Heart right ventricle (tissue), 16 donors: ENCODE measurements around the gene FAM83C. TPM values are rescaled to one million over a fixed set of nuclear protein-coding genes. Genes with fewer than 3 reads are reported as not detected.

ENCODE experiments used
- ATAC-seq, 8 donors: fragments of 200-7000 bp; cut with Tn5 transposase; one replicate each; pipeline ENCODE4 v1.9.1; 2020; ENCODE audit warnings: mild to moderate bottlenecking in 8 of 8, moderate library complexity in 8 of 8, moderate number of reproducible peaks in 1 of 8
- DNase-seq, 2 donors: peaks; one replicate each; pipeline ENCODE4 v3.0.0-alpha.2; 2020
- H3K27ac ChIP-seq, 10 donors: fragments of 200-600 bp; sonication (generic) in 2 of 10; one replicate each; pipeline versions ENCODE4 v1.5.0 to v1.8.0; 2020 to 2022; ENCODE audit warnings: mild to moderate bottlenecking in 3 of 10
- H3K27me3 ChIP-seq, 7 donors: fragments of 200-600 bp; one replicate each; pipeline ENCODE4 v1.8.0; 2021 to 2022; ENCODE audit warnings: mild to moderate bottlenecking in 2 of 7
- H3K36me3 ChIP-seq, 9 donors: fragments of 200-600 bp; sonication (generic) in 1 of 9; one replicate each; pipeline versions ENCODE4 v1.5.0 to v1.8.0; 2020 to 2022; ENCODE audit warnings: mild to moderate bottlenecking in 2 of 9
- H3K4me1 ChIP-seq, 9 donors: fragments of 200-600 bp; sonication (generic) in 1 of 9; one replicate each; pipeline versions ENCODE4 v1.5.0 to v1.8.0; 2020 to 2022; ENCODE audit warnings: mild to moderate bottlenecking in 4 of 9
- H3K4me3 ChIP-seq, 10 donors: fragments of 200-600 bp; sonication (generic) in 2 of 10; one replicate each; pipeline versions ENCODE4 v1.5.0 to v1.8.0; 2020 to 2022; ENCODE audit warnings: mild to moderate bottlenecking in 7 of 10, moderate library complexity in 2 of 10
- H3K9me3 ChIP-seq, 11 donors: fragments of 200-600 bp in 10 of 11; sonication (generic) in 2 of 11; one replicate each; pipeline versions ENCODE4 v1.5.0 to v1.8.0; 2013 to 2022; ENCODE audit warnings: mild to moderate bottlenecking in 2 of 11, control low read depth in 1 of 11, moderate library complexity in 1 of 11
- WGBS, 2 donors: extraction: QIAGEN DNeasy Blood & Tissue Kit; methylation state at CpG; one replicate each; pipeline ENCODE4 v1.1.7; 2013; ENCODE audit warnings: inconsistent platforms in 1 of 2; 5-methylcytosine and 5-hydroxymethylcytosine counted together
- intact Hi-C, 10 donors: fragments of 100-400 bp; cut with DNase I; formaldehyde crosslinking; loops; one replicate each; pipeline versions ENCODE4 v1.11.1 to v1.14.2; 2022
- polyA plus RNA-seq, 2 donors: library from polyadenylated mRNA; stranded (reverse); fragments of 200-250 nt; gene quantifications; one replicate each; pipeline ENCODE4 v1.2.3, GENCODE V29; 2013
- total RNA-seq, 10 donors: library from RNA; stranded (reverse); fragmentation: NEBNext Ultra II Directional in 3 of 10; extraction: Animal tissue kit (Norgen Biotek cat#: 25700) in 3 of 10; gene quantifications; one replicate each; pipeline versions ENCODE4 v1.2.1 to v1.2.4, GENCODE V29; 2021 to 2023
- TF ChIP-seq, protein P1 (sequence below), 9 donors: fragments of 200-600 bp; sonication (generic) in 2 of 9; IDR thresholded peaks; one replicate each; pipeline versions ENCODE4 v1.5.0 to v1.8.0; 2021 to 2022; ENCODE audit warnings: antibody characterized with exemption in 9 of 9, mild to moderate bottlenecking in 5 of 9, moderate library complexity in 1 of 9
- donor health status: Arrhythmogenic right ventricular cardiomyopathy.
- donor health status: ischemic (EF 13 %, LVEDD 7.1; RV severe dilation, severe dysfunction).
- donor health status: healthy with polysubstance abuse.
- donor health status: DM: no; HTN: yes; CAD: no.
- donor health status: DM: no; HTN: no; CAD: no.
- donor health status: ischemic (EF 25% LVEDD 6.9; RV normal size, moderate dysfunction).
- donor health status: ischemic (EF 25% LVEDD 5.7; RV mildly dilated, moderate dysfunction).
- donor health status: healthy.
- donor health status: DM: yes; HTN: yes; CAD: no.
- donor health status: Ischemic cardiomyopathy.
- donor health status: ischemic (EF 35%, LVEDD 5.7; RV mildly dilated, moderate dysfunction).
- donor health status: nonischemic (EF 11% LVEDD 7.7; RV severe dilation, severe dysfunction).
- donor health status: DM: yes; HTN: yes; CAD: no.
- donor health status: PGD.
- donor health status: ischemic (EF 29% LVEDD 5.4; RV normal size, mild dysfunction).
- donor health status: nonischemic (EF 23%, LVEDD 6.1; RV moderate dilation, normal function).

Gene FAM83C
- total and polyA plus RNA-seq, 12 donors = 0.03 TPM; not detected in 11

DNA sequence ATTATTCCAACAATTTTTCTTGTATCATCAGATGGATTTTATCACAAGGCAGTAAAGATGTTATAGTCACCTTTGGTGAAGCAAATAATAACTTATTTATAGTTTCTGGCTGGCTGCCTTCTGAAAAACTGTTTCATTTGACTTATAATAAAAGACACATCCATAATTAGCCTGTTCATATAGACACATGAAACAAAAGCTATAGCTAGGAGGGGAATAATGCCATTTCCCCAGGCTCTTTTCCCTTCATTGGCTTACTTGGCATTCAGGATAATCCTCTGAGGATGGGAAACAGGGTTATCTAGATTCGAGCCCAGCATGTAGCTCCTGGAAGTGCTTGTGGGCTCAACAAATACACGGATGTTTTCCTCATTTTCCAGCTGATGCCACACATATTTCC lies 48.2 kb downstream of the FAM83C start:
- Histone ChIP-seq H3K27me3 (no peaks in the 10 kb centered on the region), H3K36me3 (peaks cover 0 to 5% (median 0%) of the 10 kb centered on the region in 9 donors), H3K4me3 (no peak overlapping the region), H3K9me3 (no peaks in the 10 kb centered on the region), H3K4me1 (peaks cover 0 to 4% (median 0%) of the 10 kb centered on the region in 9 donors), H3K27ac (no peak overlapping the region)
- TF ChIP-seq, protein P1, sequence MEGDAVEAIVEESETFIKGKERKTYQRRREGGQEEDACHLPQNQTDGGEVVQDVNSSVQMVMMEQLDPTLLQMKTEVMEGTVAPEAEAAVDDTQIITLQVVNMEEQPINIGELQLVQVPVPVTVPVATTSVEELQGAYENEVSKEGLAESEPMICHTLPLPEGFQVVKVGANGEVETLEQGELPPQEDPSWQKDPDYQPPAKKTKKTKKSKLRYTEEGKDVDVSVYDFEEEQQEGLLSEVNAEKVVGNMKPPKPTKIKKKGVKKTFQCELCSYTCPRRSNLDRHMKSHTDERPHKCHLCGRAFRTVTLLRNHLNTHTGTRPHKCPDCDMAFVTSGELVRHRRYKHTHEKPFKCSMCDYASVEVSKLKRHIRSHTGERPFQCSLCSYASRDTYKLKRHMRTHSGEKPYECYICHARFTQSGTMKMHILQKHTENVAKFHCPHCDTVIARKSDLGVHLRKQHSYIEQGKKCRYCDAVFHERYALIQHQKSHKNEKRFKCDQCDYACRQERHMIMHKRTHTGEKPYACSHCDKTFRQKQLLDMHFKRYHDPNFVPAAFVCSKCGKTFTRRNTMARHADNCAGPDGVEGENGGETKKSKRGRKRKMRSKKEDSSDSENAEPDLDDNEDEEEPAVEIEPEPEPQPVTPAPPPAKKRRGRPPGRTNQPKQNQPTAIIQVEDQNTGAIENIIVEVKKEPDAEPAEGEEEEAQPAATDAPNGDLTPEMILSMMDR (IDR thresholded peaks at IDR 0.05) = no peak
- ATAC-seq (no peak), DNase-seq (no peak)
- intact Hi-C loops = no loop called here
- WGBS, 2 donors = 47 to 53% methylated on average over 2 of the region's 2 CpGs

DNA sequence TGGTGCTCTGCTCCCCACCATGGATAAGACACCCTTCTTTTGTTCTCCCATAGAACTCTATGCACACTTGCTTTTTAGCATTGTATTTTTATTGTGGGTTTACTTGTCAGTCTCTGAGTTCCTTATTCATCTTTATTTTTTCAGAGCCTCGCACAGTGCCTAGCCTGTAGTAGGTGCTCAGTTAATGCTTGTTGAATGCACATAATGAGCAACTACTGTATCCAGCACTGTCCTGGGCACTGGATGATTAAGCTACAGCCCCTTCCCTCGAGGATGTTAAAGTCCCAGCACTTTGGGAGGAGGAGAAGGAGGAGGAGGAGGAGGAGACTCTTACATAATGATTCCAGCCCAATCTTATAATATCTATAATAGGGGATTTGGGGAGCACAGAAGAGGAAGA lies 48.9 kb downstream of the FAM83C start:
- intact Hi-C loops = no loop called here
- Histone ChIP-seq H3K9me3 (no peaks in the 10 kb centered on the region), H3K36me3 (peaks cover 0 to 5% (median 0%) of the 10 kb centered on the region in 9 donors), H3K27ac (no peak overlapping the region), H3K27me3 (no peaks in the 10 kb centered on the region), H3K4me3 (no peak overlapping the region), H3K4me1 (peaks cover 0 to 8% (median 0%) of the 10 kb centered on the region in 9 donors)
- ATAC-seq (no peak), DNase-seq (no peak)
- TF ChIP-seq, protein P1 (IDR thresholded peaks at IDR 0.05) = no peak
- WGBS, 2 donors = 76 to 77% methylated on average over 2 of the region's 2 CpGs

DNA sequence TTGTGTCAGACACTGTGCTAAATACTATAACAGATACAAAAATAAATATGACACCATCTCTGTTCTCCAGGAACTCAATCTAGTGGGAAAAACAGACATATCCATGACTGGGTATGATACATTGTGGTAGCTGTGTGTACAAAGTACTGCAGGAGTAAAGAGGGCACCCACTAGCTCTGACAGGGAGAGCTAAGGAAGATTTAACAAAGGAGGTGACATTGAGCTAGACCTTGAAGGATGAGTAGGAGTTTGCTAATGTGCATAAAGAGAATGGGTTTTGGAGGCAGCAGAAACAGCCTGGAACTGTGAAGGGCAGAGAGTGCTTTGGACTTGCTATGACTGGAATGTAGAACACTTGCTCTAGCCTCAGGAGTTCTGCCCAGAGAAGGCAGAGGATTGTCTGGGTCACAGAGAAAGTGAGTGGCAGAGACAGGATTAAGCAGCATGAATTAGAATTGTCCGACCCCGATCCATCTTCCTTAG lies 51.4 kb downstream of the FAM83C start:
- no peak overlapping the region for H3K27ac ChIP-seq
- no peak overlapping the region for H3K4me3 ChIP-seq
- TF ChIP-seq, protein P1 (IDR thresholded peaks at IDR 0.05) = no peak
- 89 to 96% methylated on average over 2 of the region's 2 CpGs for WGBS, 2 donors
- peaks cover 0 to 3% (median 0%) of the 10 kb centered on the region in 11 donors for H3K9me3 ChIP-seq
- intact Hi-C loops = no loop called here
- H3K36me3 ChIP-seq = peaks cover 0 to 10% (median 0%) of the 10 kb centered on the region in 9 donors
- no peak for ATAC-seq
- no peak for DNase-seq
- H3K27me3 ChIP-seq = no peaks in the 10 kb centered on the region
- H3K4me1 ChIP-seq = peaks cover 0 to 8% (median 0%) of the 10 kb centered on the region in 9 donors

DNA sequence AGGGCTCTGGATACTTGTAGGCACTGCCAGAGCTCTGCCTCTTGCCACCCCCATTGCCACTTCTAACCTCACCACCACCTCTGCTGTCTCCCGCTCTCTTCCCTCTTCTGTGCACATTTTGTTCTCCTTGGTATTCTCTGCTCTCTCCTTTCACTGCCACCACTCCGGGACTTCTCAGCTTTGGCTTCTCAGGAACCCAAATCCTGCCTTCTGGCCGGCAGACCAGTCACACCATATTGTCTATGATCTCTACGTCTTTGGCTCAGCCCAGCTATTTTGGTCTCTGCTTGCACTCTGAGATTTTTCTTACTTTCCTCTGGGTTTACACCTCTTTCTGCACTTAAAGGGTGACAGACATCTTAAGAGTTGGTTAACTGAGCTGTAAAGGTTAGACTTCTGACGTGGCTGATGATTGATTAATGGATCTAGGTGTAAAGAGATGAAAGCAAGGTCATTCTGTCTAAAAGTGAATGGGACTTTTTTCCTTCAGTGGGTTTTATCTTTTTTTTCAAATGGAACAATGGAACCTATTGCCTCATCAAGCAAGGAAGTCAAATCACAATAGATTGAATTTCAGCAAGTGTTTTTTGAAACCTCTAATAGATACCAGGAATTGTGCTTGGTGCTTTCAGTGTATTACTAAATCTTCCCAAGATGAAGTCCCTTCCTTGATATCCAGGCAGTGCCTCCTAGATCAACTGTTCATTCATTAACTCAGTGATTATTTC lies 52.0 kb downstream of the FAM83C start:
- H3K4me3 ChIP-seq = no peak overlapping the region
- peaks cover 0 to 8% (median 0%) of the 10 kb centered on the region in 9 donors for H3K4me1 ChIP-seq
- WGBS, 2 donors = 63 to 71% methylated on average over 5 of the region's 5 CpGs
- DNase-seq (no peak), ATAC-seq (no peak)
- peaks cover 0 to 16% (median 0%) of the 10 kb centered on the region in 9 donors for H3K36me3 ChIP-seq
- no peak overlapping the region for H3K27ac ChIP-seq
- TF ChIP-seq, protein P1 (IDR thresholded peaks at IDR 0.05) = no peak
- H3K9me3 ChIP-seq = peaks cover 0 to 3% (median 0%) of the 10 kb centered on the region in 11 donors
- H3K27me3 ChIP-seq = no peaks in the 10 kb centered on the region
- intact Hi-C loops = no loop called here
